Measurements from ENCODE around the gene TCN2.
"Not testable (repeated sequence)": the region's sequence is repeated elsewhere in the genome, so short reads cannot be mapped to it uniquely, and the experiment has no call there.

Gene TCN2

GRCh38 chr22:30649430-30650007 is 42.5 kb downstream of the TCN2 start:
- peak; percentile 89 to 92 for DNase-seq

- DNase-seq: no peak
Measured at GRCh38 chr22:30650508-30651116, 43.6 kb downstream of the TCN2 start.

GRCh38 chr22:30652852-30653251 is 45.9 kb downstream of the TCN2 start:
- DNase-seq: no peak

GRCh38 chr22:30654361-30654760 is 47.4 kb downstream of the TCN2 start:
- DNase-seq: no peak

- no peak for DNase-seq
Measured at GRCh38 chr22:30655532-30655931, 48.6 kb downstream of the TCN2 start.

- DNase-seq: no peak
Measured at GRCh38 chr22:30662040-30662439, 55.1 kb downstream of the TCN2 start.

- no peak for DNase-seq
Measured at GRCh38 chr22:30664798-30665197, 57.8 kb downstream of the TCN2 start.

- no peak for DNase-seq
Measured at GRCh38 chr22:30665266-30665665, 58.3 kb downstream of the TCN2 start.

- DNase-seq: no peak
Measured at GRCh38 chr22:30665786-30666185, 58.8 kb downstream of the TCN2 start.

GRCh38 chr22:30667107-30667493 is 60.1 kb downstream of the TCN2 start:
- no peak for DNase-seq

- DNase-seq: peak; percentile 98
Measured at GRCh38 chr22:30667494-30668385, 60.8 kb downstream of the TCN2 start, which contains the start of gene DUSP18. Gene DUSP18, minus strand, starts transcription at chr22:30667875. Its CDS starts 3,872 bp downstream, at chr22:30664003.

GRCh38 chr22:30668386-30668710 is 61.4 kb downstream of the TCN2 start:
- no peak for DNase-seq

GRCh38 chr22:30671071-30671470 is 64.1 kb downstream of the TCN2 start:
- no peak for DNase-seq

- no peak for DNase-seq
Measured at GRCh38 chr22:30673136-30673535, 66.2 kb downstream of the TCN2 start.

- DNase-seq: no peak
Measured at GRCh38 chr22:30674482-30674881, 67.5 kb downstream of the TCN2 start.

- no peak for DNase-seq
Measured at GRCh38 chr22:30675436-30675835, 68.5 kb downstream of the TCN2 start.

- not testable (repeated sequence) for DNase-seq
Measured at GRCh38 chr22:30676565-30676964, 69.6 kb downstream of the TCN2 start.

Data from activated T-cell treated with anti-CD3 and anti-CD28 coated beads, Interleukin-2, amount 50 U/mL, for 48 hours (primary cell).